ENCODE measurements around the gene IPP. TPM values are rescaled to one million over a fixed set of nuclear protein-coding genes. Genes with fewer than 3 reads are reported as not detected.

Gene IPP
- total RNA-seq, 6 experiments from 2014 or later = 5.5 to 12.9 (median 8.3) TPM

GRCh38 chr1:45687014-45687753 lies 63.3 kb downstream of the IPP start:
- intact Hi-C loops (cut with DNase I) = loop anchor here in 1 of 2 donors (5.0 kb wide), 1 partner anchor 115 kb away; the partner anchor contains the start of gene MAST2
- ATAC-seq (peak; percentile 87 to 95 (median 88)), DNase-seq (peak; percentile 98 to 99 (median 99))
- Histone ChIP-seq H3K4me3 (peak overlapping the region; percentile 60 to 90 (median 86)), H3K9me3 (no peaks in the 10 kb centered on the region), H3K27me3 (no peaks in the 10 kb centered on the region), H3K36me3 (peaks cover 0 to 3% (median 1%) of the 10 kb centered on the region in 4 donors), H3K4me1 (peaks cover 0 to 17% (median 7%) of the 10 kb centered on the region in 4 donors), H3K27ac (peak overlapping the region; percentile 89 to 96 (median 93))
- WGBS (ENCODE audit: insufficient coverage, low coverage, low lambda C conversion rate, missing lambda C conversion rate) = under 1% methylated on average over 37 of the region's 44 CpGs
- TF ChIP-seq, protein P1, sequence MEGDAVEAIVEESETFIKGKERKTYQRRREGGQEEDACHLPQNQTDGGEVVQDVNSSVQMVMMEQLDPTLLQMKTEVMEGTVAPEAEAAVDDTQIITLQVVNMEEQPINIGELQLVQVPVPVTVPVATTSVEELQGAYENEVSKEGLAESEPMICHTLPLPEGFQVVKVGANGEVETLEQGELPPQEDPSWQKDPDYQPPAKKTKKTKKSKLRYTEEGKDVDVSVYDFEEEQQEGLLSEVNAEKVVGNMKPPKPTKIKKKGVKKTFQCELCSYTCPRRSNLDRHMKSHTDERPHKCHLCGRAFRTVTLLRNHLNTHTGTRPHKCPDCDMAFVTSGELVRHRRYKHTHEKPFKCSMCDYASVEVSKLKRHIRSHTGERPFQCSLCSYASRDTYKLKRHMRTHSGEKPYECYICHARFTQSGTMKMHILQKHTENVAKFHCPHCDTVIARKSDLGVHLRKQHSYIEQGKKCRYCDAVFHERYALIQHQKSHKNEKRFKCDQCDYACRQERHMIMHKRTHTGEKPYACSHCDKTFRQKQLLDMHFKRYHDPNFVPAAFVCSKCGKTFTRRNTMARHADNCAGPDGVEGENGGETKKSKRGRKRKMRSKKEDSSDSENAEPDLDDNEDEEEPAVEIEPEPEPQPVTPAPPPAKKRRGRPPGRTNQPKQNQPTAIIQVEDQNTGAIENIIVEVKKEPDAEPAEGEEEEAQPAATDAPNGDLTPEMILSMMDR (IDR thresholded peaks at IDR 0.05) = no peak
- peak; percentile 96 for TF ChIP-seq POLR2A (IDR thresholded peaks at IDR 0.05)

DNA sequence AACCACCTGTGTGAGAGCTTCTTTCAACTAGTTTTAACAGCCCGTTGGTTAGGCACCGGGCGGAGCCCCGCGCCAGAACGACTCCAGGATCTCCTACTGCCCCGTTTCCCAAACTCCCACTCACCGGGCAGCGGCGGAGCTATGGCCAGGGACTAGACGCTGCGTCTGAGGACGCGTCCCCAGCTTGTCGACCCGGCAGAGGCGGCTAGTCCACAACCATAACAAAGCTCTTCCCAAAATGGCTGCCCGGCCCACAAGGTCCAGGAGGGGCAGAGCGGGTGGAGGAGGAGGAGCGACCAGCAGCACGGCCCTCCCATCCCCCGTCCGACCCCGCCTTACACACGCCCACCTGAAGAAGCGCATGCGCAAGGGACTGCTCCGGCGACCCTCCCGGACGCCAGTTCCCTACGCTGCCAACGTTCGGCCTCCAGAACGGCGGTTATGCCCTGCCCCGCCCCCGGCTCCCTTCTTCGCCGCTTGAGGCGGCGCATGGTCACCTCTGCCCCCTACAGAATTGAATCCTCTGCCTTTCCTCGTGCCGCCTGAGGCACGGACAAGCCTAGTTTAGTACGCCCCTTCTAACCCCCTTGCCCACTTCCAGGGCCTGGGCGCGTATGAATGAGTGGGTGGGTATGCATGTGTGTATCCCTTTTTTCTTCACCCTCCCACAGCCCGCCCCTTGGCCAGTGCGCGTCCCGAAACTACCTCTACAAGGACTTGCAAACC lies 64.0 kb downstream of the IPP start, which contains the start of gene GPBP1L1:
GPBP1L1 (minus strand) TSS at position 246 of the 726 bp plus-strand sequence. CDS start 27,446 bp downstream, outside the sequence.
- TF ChIP-seq, protein P1 (IDR thresholded peaks at IDR 0.05) = no peak
- no peak for TF ChIP-seq POLR2A (IDR thresholded peaks at IDR 0.05)
- Histone ChIP-seq H3K4me3 (peak within 1 kb of the TSS; percentile 60 to 90 (median 86)), H3K27ac (peak within 1 kb of the TSS; percentile 89 to 96 (median 93)), H3K36me3 (peaks cover 0 to 3% (median under 1%) of the 10 kb centered on the region in 4 donors), H3K27me3 (no peaks in the 10 kb centered on the region), H3K9me3 (no peaks in the 10 kb centered on the region), H3K4me1 (peaks cover 0 to 24% (median 9%) of the 10 kb centered on the region in 4 donors)
- ATAC-seq = peak; percentile 82 to 90 (median 84)
- DNase-seq = peak; percentile 99
- intact Hi-C loops (cut with DNase I) = loop anchor here in 1 of 2 donors (5.0 kb wide), 1 partner anchor 116 kb away; the partner anchor contains the start of gene MAST2
- WGBS (ENCODE audit: insufficient coverage, low coverage, low lambda C conversion rate, missing lambda C conversion rate) = 0% methylated on average over 16 of the region's 52 CpGs

DNA sequence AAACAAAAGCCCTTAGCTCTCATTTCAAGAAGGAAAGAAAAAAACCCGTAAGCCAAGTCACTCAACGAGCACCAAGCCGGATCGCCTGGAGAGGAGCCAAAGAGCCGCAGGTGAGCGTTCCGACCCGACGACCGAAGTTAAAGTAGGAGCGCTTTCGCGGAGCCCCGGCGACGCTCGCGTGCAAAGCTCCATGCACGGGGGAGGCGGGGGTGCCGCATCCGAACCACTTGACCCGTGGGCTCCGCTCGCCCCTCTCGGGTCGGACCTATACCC lies 64.5 kb downstream of the IPP start:
- H3K36me3 ChIP-seq = peaks cover 0 to 2% (median 0%) of the 10 kb centered on the region in 4 donors
- H3K27ac ChIP-seq = peak overlapping the region; percentile 89 to 96 (median 93)
- peaks cover 0 to 29% (median 11%) of the 10 kb centered on the region in 4 donors for H3K4me1 ChIP-seq
- no peak for TF ChIP-seq POLR2A (IDR thresholded peaks at IDR 0.05)
- TF ChIP-seq, protein P1 (IDR thresholded peaks at IDR 0.05) = no peak
- DNase-seq (peak; percentile 84 to 88 (median 86)), ATAC-seq (peak; percentile 4 to 25 (median 22))
- 2% methylated on average over 19 of the region's 27 CpGs for WGBS (ENCODE audit: insufficient coverage, low coverage, low lambda C conversion rate, missing lambda C conversion rate)
- no peaks in the 10 kb centered on the region for H3K9me3 ChIP-seq
- peak overlapping the region; percentile 60 to 90 (median 86) for H3K4me3 ChIP-seq
- H3K27me3 ChIP-seq = no peaks in the 10 kb centered on the region
- intact Hi-C loops (cut with DNase I) = loop anchor here in 1 of 2 donors (5.0 kb wide), 1 partner anchor 116 kb away; the partner anchor contains the start of gene MAST2

- under 1% methylated on average over 13 of the region's 13 CpGs for WGBS (ENCODE audit: insufficient coverage, low coverage, low lambda C conversion rate, missing lambda C conversion rate)
- no peaks in the 10 kb centered on the region for H3K36me3 ChIP-seq
- TF ChIP-seq POLR2A (IDR thresholded peaks at IDR 0.05) = no peak
- intact Hi-C loops (cut with DNase I) = loop anchor here in 1 of 2 donors (5.0 kb wide), 1 partner anchor 117 kb away; the partner anchor contains the start of gene MAST2
- no peaks in the 10 kb centered on the region for H3K9me3 ChIP-seq
- peak overlapping the region; percentile 60 to 90 (median 86) for H3K4me3 ChIP-seq
- no peak for DNase-seq
- H3K4me1 ChIP-seq = peaks cover 0 to 34% (median 14%) of the 10 kb centered on the region in 4 donors
- H3K27me3 ChIP-seq = no peaks in the 10 kb centered on the region
- peak overlapping the region; percentile 89 to 96 (median 93) for H3K27ac ChIP-seq
- no peak for ATAC-seq
These were observed 65.0 kb downstream of the IPP start for GRCh38 chr1:45685308-45686014.

All from right lobe of liver (tissue), 6 donors.